Heart left ventricle (tissue), 16 donors: ENCODE results near the gene SETDB2. TPM values are rescaled to one million over a fixed set of nuclear protein-coding genes. Genes with fewer than 3 reads are reported as not detected.
"Not testable (repeated sequence)": the region's sequence is repeated elsewhere in the genome, so short reads cannot be mapped to it uniquely, and the experiment has no call there.

ENCODE experiments used
- ATAC-seq, 4 donors: fragments of 200-7000 bp; cut with Tn5 transposase; one replicate each; pipeline ENCODE4 v1.9.1; 2020 to 2022; ENCODE audit warnings: moderate library complexity in 4 of 4, mild to moderate bottlenecking in 3 of 4, moderate number of reproducible peaks in 1 of 4
- DNase-seq, 5 donors: peaks; one replicate each; pipeline ENCODE4 v3.0.0-alpha.2; 2020
- H3K27ac ChIP-seq, 12 donors: fragments of 200-600 bp; sonication (generic) in 4 of 12; one replicate each; pipeline versions ENCODE4 v1.5.0 to v1.8.0; 2016 to 2022; ENCODE audit warnings: mild to moderate bottlenecking in 2 of 12
- H3K27me3 ChIP-seq, 9 donors: fragments of 200-600 bp; sonication (generic) in 2 of 9; one replicate each; pipeline versions ENCODE4 v1.5.1 to v1.8.0; 2016 to 2022; ENCODE audit warnings: mild to moderate bottlenecking in 3 of 9
- H3K36me3 ChIP-seq, 9 donors: fragments of 200-600 bp; sonication (generic) in 2 of 9; one replicate each; pipeline versions ENCODE4 v1.5.0 to v1.8.0; 2018 to 2022; ENCODE audit warnings: mild to moderate bottlenecking in 2 of 9
- H3K4me1 ChIP-seq, 12 donors: fragments of 200-600 bp; sonication (generic) in 4 of 12; one replicate each; pipeline versions ENCODE4 v1.5.0 to v1.8.0; 2016 to 2022; ENCODE audit warnings: mild to moderate bottlenecking in 3 of 12
- H3K4me3 ChIP-seq, 12 donors: fragments of 200-600 bp; sonication (generic) in 4 of 12; one replicate each; pipeline versions ENCODE4 v1.5.0 to v1.8.0; 2017 to 2022; ENCODE audit warnings: mild to moderate bottlenecking in 9 of 12, moderate library complexity in 4 of 12
- H3K9me3 ChIP-seq, 12 donors: fragments of 200-600 bp; sonication (generic) in 4 of 12; one replicate each; pipeline versions ENCODE4 v1.5.0 to v1.8.0; 2016 to 2022; ENCODE audit warnings: mild to moderate bottlenecking in 1 of 12
- CTCF ChIP-seq, 12 donors: fragments of 200-600 bp; sonication (generic) in 4 of 12; IDR thresholded peaks; one replicate each; pipeline versions ENCODE4 v1.5.0 to v1.8.0; 2018 to 2022; ENCODE audit warnings: antibody characterized with exemption in 12 of 12, mild to moderate bottlenecking in 5 of 12
- POLR2A ChIP-seq, 2 donors: fragments of 450-650 bp; IDR thresholded peaks; one replicate each; pipeline ENCODE4 v1.6.1; 2017; ENCODE audit warnings: antibody characterized with exemption in 2 of 2, mild to moderate bottlenecking in 2 of 2, moderate library complexity in 2 of 2
- WGBS, 4 donors: extraction: QIAGEN DNeasy Blood & Tissue Kit in 2 of 4; methylation state at CpG; one replicate each; pipeline versions ENCODE4 v1.1.5 to v1.1.7; 2013 to 2018; 5-methylcytosine and 5-hydroxymethylcytosine counted together
- intact Hi-C, 10 donors: fragments of 100-400 bp; cut with DNase I; formaldehyde crosslinking; loops; one replicate each; pipeline versions ENCODE4 v1.11.1 to v1.14.2; 2022
- polyA plus RNA-seq, 2 donors: library from polyadenylated mRNA; stranded (reverse); fragments of 200-250 nt; gene quantifications; one replicate each; pipeline ENCODE4 v1.2.3, GENCODE V29; 2013
- total RNA-seq, 9 donors: library from RNA; depleted of rRNA in 2 of 9; stranded (reverse); fragments of >200 nt in 2 of 9; fragmentation: NEBNext Ultra II Directional in 3 of 9; extraction: Animal tissue kit (Norgen Biotek cat#: 25700) in 3 of 9; gene quantifications; one replicate each; pipeline versions ENCODE4 v1.1.0 to v1.2.4, GENCODE V29; 2016 to 2023
- donor health status: ischemic (EF 13 %, LVEDD 7.1; RV severe dilation, severe dysfunction).
- donor health status: healthy with polysubstance abuse.
- donor health status: DM: no; HTN: yes; CAD: no.
- donor health status: DM: no; HTN: no; CAD: no.
- donor health status: ischemic (EF 25% LVEDD 6.9; RV normal size, moderate dysfunction).
- donor health status: ischemic (EF 25% LVEDD 5.7; RV mildly dilated, moderate dysfunction).
- donor health status: healthy.
- donor health status: DM: yes; HTN: yes; CAD: no.
- donor health status: ischemic (EF 35%, LVEDD 5.7; RV mildly dilated, moderate dysfunction).
- donor health status: nonischemic (EF 11% LVEDD 7.7; RV severe dilation, severe dysfunction).
- donor health status: DM: yes; HTN: yes; CAD: no.
- donor health status: PGD.
- donor health status: ischemic (EF 29% LVEDD 5.4; RV normal size, mild dysfunction).
- donor health status: nonischemic (EF 23%, LVEDD 6.1; RV moderate dilation, normal function).

Gene SETDB2
- total and polyA plus RNA-seq, 11 donors: 3.7 to 19.8 (median 12.9) TPM

GRCh38 chr13:49494645-49495044 is 50.6 kb downstream of the SETDB2 start:
- TF ChIP-seq POLR2A (IDR thresholded peaks at IDR 0.05) (no peak), CTCF (IDR thresholded peaks at IDR 0.05) (peak in 1 of 12 donors; percentile 9)
- ATAC-seq (no peak), DNase-seq (no peak)
- Histone ChIP-seq H3K9me3 (no peaks in the 10 kb centered on the region), H3K4me1 (peaks cover 0 to 33% (median 8%) of the 10 kb centered on the region in 12 donors), H3K36me3 (peaks cover 0 to 24% (median 10%) of the 10 kb centered on the region in 9 donors), H3K27ac (peak overlapping the region in 11 of 12 donors; percentile 89 to 99 (median 95)), H3K27me3 (no peaks in the 10 kb centered on the region), H3K4me3 (peak overlapping the region; percentile 56 to 86 (median 70))
- WGBS, 4 donors: 33 to 42% (median 39%) methylated on average over 2 of the region's 2 CpGs
- intact Hi-C loops: loop anchor here in 8 of 10 donors (2.0 to 10.0 kb wide), 8 partner anchors 47 to 192 kb away; partner anchors contain the start of genes CAB39L (in 3 of the 8), SETDB2 (in 3 of the 8) and RCBTB1 (in 2 of the 8)

- ATAC-seq (peak; percentile 71 to 92 (median 90)), DNase-seq (peak; percentile 82 to 91 (median 88))
- 5 to 10% (median 7%) methylated on average over 38 to 71 of the region's 71 CpGs for WGBS, 4 donors
- H3K4me3 ChIP-seq: peak within 1 kb of the TSS; percentile 56 to 86 (median 70)
- TF ChIP-seq CTCF (IDR thresholded peaks at IDR 0.05): peak in 9 of 12 donors; percentile 10 to 37 (median 23)
- TF ChIP-seq POLR2A (IDR thresholded peaks at IDR 0.05): peak in 1 of 2 donors; percentile 43
- intact Hi-C loops: loop anchor here in 8 of 10 donors (2.0 to 10.0 kb wide), 8 partner anchors 49 to 194 kb away; partner anchors contain the start of genes CAB39L (in 3 of the 8), SETDB2 (in 3 of the 8) and RCBTB1 (in 2 of the 8)
- H3K36me3 ChIP-seq: peaks cover 0 to 18% (median 10%) of the 10 kb centered on the region in 9 donors
- H3K27me3 ChIP-seq: no peaks in the 10 kb centered on the region
- H3K4me1 ChIP-seq: peaks cover 0 to 39% (median 8%) of the 10 kb centered on the region in 12 donors
- no peaks in the 10 kb centered on the region for H3K9me3 ChIP-seq
- H3K27ac ChIP-seq: peak within 1 kb of the TSS; percentile 83 to 99 (median 95)
Observed at GRCh38 chr13:49495783-49496762, 52.0 kb downstream of the SETDB2 start, which contains the start of gene PHF11. Gene PHF11, plus strand, starts transcription at chr13:49495953. Its CDS starts 49 bp downstream, at chr13:49496002.

GRCh38 chr13:49496837-49497236 is 52.8 kb downstream of the SETDB2 start:
- 77 to 81% (median 80%) methylated on average over 11 of the region's 11 CpGs for WGBS, 4 donors
- Histone ChIP-seq H3K36me3 (peaks cover 0 to 11% (median 5%) of the 10 kb centered on the region in 9 donors), H3K4me3 (peak overlapping the region in 6 of 12 donors; percentile 69 to 86 (median 77)), H3K27ac (peak overlapping the region in 10 of 12 donors; percentile 89 to 99 (median 96)), H3K4me1 (peaks cover 0 to 39% (median 8%) of the 10 kb centered on the region in 12 donors)
- DNase-seq, ATAC-seq, H3K27me3 ChIP-seq, H3K9me3 ChIP-seq: not testable (repeated sequence)
- intact Hi-C loops: loop anchor here in 7 of 10 donors (5.0 to 10.0 kb wide), 7 partner anchors 48 to 195 kb away; partner anchors contain the start of genes CAB39L (in 2 of the 7), RCBTB1 (in 2 of the 7) and SETDB2 (in 2 of the 7)

- no peaks in the 10 kb centered on the region for H3K27me3 ChIP-seq
- peaks cover 0 to 42% (median 8%) of the 10 kb centered on the region in 12 donors for H3K4me1 ChIP-seq
- WGBS, 4 donors: 79 to 89% (median 86%) methylated on average over 5 of the region's 5 CpGs
- ATAC-seq: no peak
- H3K9me3 ChIP-seq: no peaks in the 10 kb centered on the region
- H3K4me3 ChIP-seq: peak overlapping the region in 1 of 12 donors; percentile 82
- H3K27ac ChIP-seq: peak overlapping the region in 4 of 12 donors; percentile 40 to 99 (median 96)
- DNase-seq: no peak
- peaks cover 0 to 11% (median 3%) of the 10 kb centered on the region in 9 donors for H3K36me3 ChIP-seq
- intact Hi-C loops: loop anchor here in 7 of 10 donors (5.0 to 10.0 kb wide), 7 partner anchors 48 to 195 kb away; partner anchors contain the start of genes CAB39L (in 2 of the 7), RCBTB1 (in 2 of the 7) and SETDB2 (in 2 of the 7)
- TF ChIP-seq POLR2A (IDR thresholded peaks at IDR 0.05) (no peak), CTCF (IDR thresholded peaks at IDR 0.05) (no peak)
Observed at GRCh38 chr13:49497272-49497671, 53.2 kb downstream of the SETDB2 start.
